Colonic mucosa (tissue), 4 donors: ENCODE results near the gene MPPED1. TPM values are rescaled to one million over a fixed set of nuclear protein-coding genes. Genes with fewer than 3 reads are reported as not detected.

Source experiments
- DNase-seq: peaks from one replicate; pipeline ENCODE4 v3.0.0-alpha.2; 2020
- H3K27ac ChIP-seq: fragments of 200-600 bp; one replicate; pipeline ENCODE4 v1.8.0; 2021
- H3K27me3 ChIP-seq: fragments of 200-600 bp; one replicate; pipeline ENCODE4 v1.8.0; 2021
- H3K36me3 ChIP-seq: fragments of 200-600 bp; one replicate; pipeline ENCODE4 v1.8.0; 2021
- H3K4me1 ChIP-seq: fragments of 200-600 bp; one replicate; pipeline ENCODE4 v1.8.0; 2021; ENCODE audit warnings: mild to moderate bottlenecking
- H3K4me3 ChIP-seq: fragments of 200-600 bp; one replicate; pipeline ENCODE4 v1.8.0; 2021
- H3K9ac ChIP-seq, 2 donors: one replicate each; pipeline ENCODE4 v1.7.0; 2013; ENCODE audit warnings: control low read depth in 2 of 2, low read depth in 2 of 2, low read length in 2 of 2
- H3K9me3 ChIP-seq: fragments of 200-600 bp; one replicate; pipeline ENCODE4 v1.8.0; 2021
- CTCF ChIP-seq: fragments of 200-600 bp; IDR thresholded peaks from one replicate; pipeline ENCODE4 v1.8.0; 2022; ENCODE audit warnings: antibody characterized with exemption, mild to moderate bottlenecking
- intact Hi-C: fragments of 100-400 bp; cut with DNase I; formaldehyde crosslinking; loops from one replicate; pipeline ENCODE4 v1.14.1; 2022
- total RNA-seq, 2 donors: library from RNA; stranded (reverse); fragmentation: NEBNext Ultra II Directional in 1 of 2; extraction: Animal tissue kit (Norgen Biotek cat#: 25700) in 1 of 2; gene quantifications; one replicate each; pipeline ENCODE4 v1.2.1, GENCODE V29; 2021
- donor health status: healthy.
- donor health status: DM: no; HTN: no; CAD: no.
- donor health status: DM: no; HTN: no; CAD: no.

MPPED1 gene
- total RNA-seq, 2 donors from 2014 or later, result 0.05 TPM; not detected in 1

- no peaks in the 10 kb centered on the region for H3K4me1 ChIP-seq
- intact Hi-C loops, result no loop called here
- H3K9me3 ChIP-seq, result no peaks in the 10 kb centered on the region
- no peaks in the 10 kb centered on the region for H3K27me3 ChIP-seq
- H3K36me3 ChIP-seq, result no peaks in the 10 kb centered on the region
- no peak overlapping the region for H3K9ac ChIP-seq
- H3K4me3 ChIP-seq, result no peak overlapping the region
- no peak overlapping the region for H3K27ac ChIP-seq
- DNase-seq, result no peak
- TF ChIP-seq CTCF, result no peak
Measured at GRCh38 chr22:43542681-43543521, 131.1 kb downstream of the MPPED1 start.

GRCh38 chr22:43543522-43544288 lies 131.9 kb downstream of the MPPED1 start:
- Histone ChIP-seq H3K4me3 (no peak overlapping the region), H3K27ac (no peak overlapping the region), H3K4me1 (no peaks in the 10 kb centered on the region), H3K36me3 (no peaks in the 10 kb centered on the region), H3K9me3 (no peaks in the 10 kb centered on the region), H3K27me3 (no peaks in the 10 kb centered on the region), H3K9ac (no peak overlapping the region)
- TF ChIP-seq CTCF, result no peak
- DNase-seq, result no peak
- intact Hi-C loops, result no loop called here

GRCh38 chr22:43544289-43544673 lies 132.5 kb downstream of the MPPED1 start:
- H3K36me3 ChIP-seq, result no peaks in the 10 kb centered on the region
- no peak for TF ChIP-seq CTCF
- H3K9ac ChIP-seq, result no peak overlapping the region
- no peaks in the 10 kb centered on the region for H3K9me3 ChIP-seq
- no peaks in the 10 kb centered on the region for H3K4me1 ChIP-seq
- no peak overlapping the region for H3K27ac ChIP-seq
- no peak overlapping the region for H3K4me3 ChIP-seq
- no peak for DNase-seq
- no peaks in the 10 kb centered on the region for H3K27me3 ChIP-seq
- intact Hi-C loops, result no loop called here

GRCh38 chr22:43546186-43546585 lies 134.4 kb downstream of the MPPED1 start:
- Histone ChIP-seq H3K27ac (no peak overlapping the region), H3K9ac (no peak overlapping the region), H3K36me3 (no peaks in the 10 kb centered on the region), H3K4me1 (no peaks in the 10 kb centered on the region), H3K4me3 (no peak overlapping the region), H3K27me3 (no peaks in the 10 kb centered on the region), H3K9me3 (no peaks in the 10 kb centered on the region)
- intact Hi-C loops, result no loop called here
- no peak for TF ChIP-seq CTCF
- no peak for DNase-seq

GRCh38 chr22:43550024-43550620 lies 138.3 kb downstream of the MPPED1 start:
- no peak for DNase-seq
- intact Hi-C loops, result no loop called here

More at GRCh38 chr22:43550024-43550620, 138.3 kb downstream of the MPPED1 start:
- Histone ChIP-seq H3K27ac (no peak overlapping the region), H3K9me3 (no peaks in the 10 kb centered on the region), H3K9ac (no peak overlapping the region), H3K4me1 (no peaks in the 10 kb centered on the region), H3K36me3 (no peaks in the 10 kb centered on the region), H3K4me3 (no peak overlapping the region), H3K27me3 (no peaks in the 10 kb centered on the region)
- no peak for TF ChIP-seq CTCF
